ENCODE data around the gene PROSER3.

DNA sequence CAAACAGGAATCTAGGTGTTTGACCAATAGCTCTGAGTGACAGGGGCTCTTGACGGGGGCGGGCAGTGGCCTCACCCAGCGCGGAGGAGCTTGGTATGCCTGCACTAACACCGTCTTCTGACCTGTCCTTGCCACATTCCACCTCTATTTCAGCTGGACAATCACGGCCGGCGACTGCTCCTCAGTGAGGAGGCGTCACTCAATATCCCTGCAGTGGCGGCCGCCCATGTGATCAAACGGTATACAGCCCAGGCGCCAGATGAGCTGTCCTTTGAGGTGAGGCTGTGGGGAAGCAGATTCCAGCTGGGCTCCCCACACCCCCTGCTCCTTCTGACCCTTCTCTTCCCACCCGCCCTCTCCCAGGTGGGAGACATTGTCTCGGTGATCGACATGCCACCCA, 22.1 kb downstream of the PROSER3 start:
- TF ChIP-seq, protein P1, sequence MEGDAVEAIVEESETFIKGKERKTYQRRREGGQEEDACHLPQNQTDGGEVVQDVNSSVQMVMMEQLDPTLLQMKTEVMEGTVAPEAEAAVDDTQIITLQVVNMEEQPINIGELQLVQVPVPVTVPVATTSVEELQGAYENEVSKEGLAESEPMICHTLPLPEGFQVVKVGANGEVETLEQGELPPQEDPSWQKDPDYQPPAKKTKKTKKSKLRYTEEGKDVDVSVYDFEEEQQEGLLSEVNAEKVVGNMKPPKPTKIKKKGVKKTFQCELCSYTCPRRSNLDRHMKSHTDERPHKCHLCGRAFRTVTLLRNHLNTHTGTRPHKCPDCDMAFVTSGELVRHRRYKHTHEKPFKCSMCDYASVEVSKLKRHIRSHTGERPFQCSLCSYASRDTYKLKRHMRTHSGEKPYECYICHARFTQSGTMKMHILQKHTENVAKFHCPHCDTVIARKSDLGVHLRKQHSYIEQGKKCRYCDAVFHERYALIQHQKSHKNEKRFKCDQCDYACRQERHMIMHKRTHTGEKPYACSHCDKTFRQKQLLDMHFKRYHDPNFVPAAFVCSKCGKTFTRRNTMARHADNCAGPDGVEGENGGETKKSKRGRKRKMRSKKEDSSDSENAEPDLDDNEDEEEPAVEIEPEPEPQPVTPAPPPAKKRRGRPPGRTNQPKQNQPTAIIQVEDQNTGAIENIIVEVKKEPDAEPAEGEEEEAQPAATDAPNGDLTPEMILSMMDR (IDR thresholded peaks at IDR 0.05; ENCODE audit: poor library complexity) = no peak
- no peak for TF ChIP-seq EZH2 (IDR thresholded peaks at IDR 0.05; ENCODE audit: borderline replicate concordance)
